Neural cell (in vitro differentiated cells): ENCODE results near the gene HMGB1. TPM values are rescaled to one million over a fixed set of nuclear protein-coding genes. Genes with fewer than 3 reads are reported as not detected.

ENCODE experiments used
- H2AFZ ChIP-seq: fragments of 200-600, 300-800 bp; sonication (generic), shearing (Covaris generic); 2 replicates; pipeline ENCODE4 v1.6.0; 2014; ENCODE audit warnings: low read depth, mild to moderate bottlenecking, antibody characterized with exemption, low read length, moderate library complexity
- H3F3A ChIP-seq: fragments of 200-600 bp; shearing (Covaris generic); 2 replicates; pipeline ENCODE4 v1.6.1; 2016; ENCODE audit warnings: mild to moderate bottlenecking, moderate library complexity, mixed read lengths, antibody characterized with exemption, low read length; ENCODE audit not compliant: insufficient read depth, poor library complexity, severe bottlenecking
- H3K27ac ChIP-seq: fragments of 200-600, 300-800 bp; sonication (generic), shearing (Covaris generic); 2 replicates; pipeline ENCODE4 v1.5.1; 2014; ENCODE audit warnings: mild to moderate bottlenecking, low read length, moderate library complexity
- H3K27me3 ChIP-seq: fragments of 300-800, 200-600 bp; sonication (generic), shearing (Covaris generic); 2 replicates; pipeline ENCODE4 v1.6.0; 2014; ENCODE audit warnings: mild to moderate bottlenecking, low read depth, low read length, moderate library complexity; ENCODE audit not compliant: insufficient read depth
- H3K36me3 ChIP-seq: fragments of 300-800, 200-600 bp; sonication (generic), shearing (Covaris generic); 2 replicates; pipeline ENCODE4 v1.5.1; 2014; ENCODE audit warnings: mild to moderate bottlenecking, antibody characterized with exemption, low read length, moderate library complexity; ENCODE audit not compliant: insufficient read depth
- H3K4me2 ChIP-seq: fragments of 300-800, 200-600 bp; sonication (generic), shearing (Covaris generic); 2 replicates; pipeline ENCODE4 v1.6.0; 2014; ENCODE audit warnings: mild to moderate bottlenecking, low read length
- H3K4me3 ChIP-seq: fragments of 300-800, 200-600 bp; sonication (generic), shearing (Covaris generic); 2 replicates; pipeline ENCODE4 v1.5.1; 2014; ENCODE audit warnings: mild to moderate bottlenecking, low read length, moderate library complexity
- H3K79me2 ChIP-seq: fragments of 200-600 bp; shearing (Covaris generic); replicated peaks from 2 replicates; pipeline ENCODE4 v1.6.0; 2014; ENCODE audit warnings: mild to moderate bottlenecking, low read length, moderate library complexity; ENCODE audit not compliant: insufficient read depth
- H3K9ac ChIP-seq: fragments of 300-800, 200-600 bp; sonication (generic), shearing (Covaris generic); 2 replicates; pipeline ENCODE4 v1.6.1; 2016; ENCODE audit warnings: mild to moderate bottlenecking, low read length, mixed read lengths
- H3K9me2 ChIP-seq: fragments of 200-600 bp; shearing (Covaris generic); 2 replicates; pipeline ENCODE4 v1.6.1; 2016; ENCODE audit warnings: mild to moderate bottlenecking, low read length, mixed read lengths; ENCODE audit not compliant: insufficient read depth
- H3K9me3 ChIP-seq: fragments of 200-600, 300-800 bp; sonication (generic), shearing (Covaris generic); 2 replicates; pipeline ENCODE4 v1.6.1; 2016; ENCODE audit warnings: mild to moderate bottlenecking, mixed run types, low read length, moderate library complexity, mixed read lengths
- H4K20me1 ChIP-seq: fragments of 200-600 bp; shearing (Covaris generic); 2 replicates; pipeline ENCODE4 v1.6.1; 2016; ENCODE audit warnings: mild to moderate bottlenecking, mixed run types; ENCODE audit not compliant: insufficient read depth
- EP300 ChIP-seq: fragments of 450-650 bp; conservative IDR thresholded peaks from 2 replicates; pipeline ENCODE4 v1.6.1; 2014; ENCODE audit warnings: antibody characterized with exemption, mild to moderate bottlenecking, moderate library complexity; ENCODE audit not compliant: poor library complexity, severe bottlenecking
- EZH2 ChIP-seq: fragments of 200-600, 300-800 bp; shearing (Covaris generic), sonication (generic); IDR thresholded peaks from 2 replicates; pipeline ENCODE4 v1.6.1; 2014; ENCODE audit warnings: antibody characterized with exemption, low read length, borderline replicate concordance, mild to moderate bottlenecking; ENCODE audit not compliant: insufficient read depth, poor library complexity, severe bottlenecking
- MXI1 ChIP-seq: fragments of 450-650 bp; conservative IDR thresholded peaks from 2 replicates; pipeline ENCODE4 v1.6.1; 2014; ENCODE audit warnings: antibody characterized with exemption, mild to moderate bottlenecking; ENCODE audit not compliant: poor library complexity, severe bottlenecking
- POLR2AphosphoS5 ChIP-seq: IDR thresholded peaks from 2 replicates; pipeline ENCODE4 v1.6.1; 2012
- RAD21 ChIP-seq: fragments of 450-650 bp; conservative IDR thresholded peaks from 2 replicates; pipeline ENCODE4 v1.6.1; 2014; ENCODE audit warnings: antibody characterized with exemption, mild to moderate bottlenecking, moderate library complexity
- SMC3 ChIP-seq: fragments of 450-650 bp; conservative IDR thresholded peaks from 2 replicates; pipeline ENCODE4 v1.6.1; 2014; ENCODE audit warnings: antibody characterized with exemption, mild to moderate bottlenecking, moderate library complexity; ENCODE audit not compliant: poor library complexity
- TAF1 ChIP-seq: IDR thresholded peaks from 2 replicates; pipeline ENCODE4 v1.6.1; 2012; ENCODE audit warnings: low read depth
- polyA plus RNA-seq: library from polyadenylated mRNA; depleted of rRNA; stranded (reverse); fragments of >200 nt; gene quantifications from 2 replicates; pipeline ENCODE4 v1.2.3, GENCODE V29; 2014
- TF ChIP-seq, protein P1 (sequence below): IDR thresholded peaks from 2 replicates; pipeline ENCODE4 v1.6.1; 2012; ENCODE audit warnings: borderline replicate concordance
- TF ChIP-seq, protein P2 (sequence below): fragments of 450-650 bp; IDR thresholded peaks from 2 replicates; pipeline ENCODE4 v1.5.1; 2014; ENCODE audit warnings: antibody characterized with exemption, mild to moderate bottlenecking, moderate library complexity; ENCODE audit not compliant: poor library complexity, severe bottlenecking

HMGB1 gene
- polyA plus RNA-seq, 1 donor from 2014 or later = 1,091 TPM

- Histone ChIP-seq H3K27me3 (no peaks in the 10 kb centered on the region), H3K9ac (no peak overlapping the region), H3K36me3 (no peaks in the 10 kb centered on the region), H2AFZ (no peak overlapping the region), H3F3A (no peaks in the 10 kb centered on the region), H3K27ac (no peak overlapping the region), H3K9me3 (no peaks in the 10 kb centered on the region), H3K4me3 (no peak overlapping the region), H3K9me2 (no peaks in the 10 kb centered on the region), H3K4me2 (no peak overlapping the region), H3K79me2 (no peaks in the 10 kb centered on the region), H4K20me1 (no peaks in the 10 kb centered on the region)
- TF ChIP-seq RAD21 (no peak), EZH2 (no peak), MXI1 (no peak), POLR2AphosphoS5 (no peak), TAF1 (no peak), EP300 (no peak), SMC3 (no peak)
- TF ChIP-seq, protein P1, sequence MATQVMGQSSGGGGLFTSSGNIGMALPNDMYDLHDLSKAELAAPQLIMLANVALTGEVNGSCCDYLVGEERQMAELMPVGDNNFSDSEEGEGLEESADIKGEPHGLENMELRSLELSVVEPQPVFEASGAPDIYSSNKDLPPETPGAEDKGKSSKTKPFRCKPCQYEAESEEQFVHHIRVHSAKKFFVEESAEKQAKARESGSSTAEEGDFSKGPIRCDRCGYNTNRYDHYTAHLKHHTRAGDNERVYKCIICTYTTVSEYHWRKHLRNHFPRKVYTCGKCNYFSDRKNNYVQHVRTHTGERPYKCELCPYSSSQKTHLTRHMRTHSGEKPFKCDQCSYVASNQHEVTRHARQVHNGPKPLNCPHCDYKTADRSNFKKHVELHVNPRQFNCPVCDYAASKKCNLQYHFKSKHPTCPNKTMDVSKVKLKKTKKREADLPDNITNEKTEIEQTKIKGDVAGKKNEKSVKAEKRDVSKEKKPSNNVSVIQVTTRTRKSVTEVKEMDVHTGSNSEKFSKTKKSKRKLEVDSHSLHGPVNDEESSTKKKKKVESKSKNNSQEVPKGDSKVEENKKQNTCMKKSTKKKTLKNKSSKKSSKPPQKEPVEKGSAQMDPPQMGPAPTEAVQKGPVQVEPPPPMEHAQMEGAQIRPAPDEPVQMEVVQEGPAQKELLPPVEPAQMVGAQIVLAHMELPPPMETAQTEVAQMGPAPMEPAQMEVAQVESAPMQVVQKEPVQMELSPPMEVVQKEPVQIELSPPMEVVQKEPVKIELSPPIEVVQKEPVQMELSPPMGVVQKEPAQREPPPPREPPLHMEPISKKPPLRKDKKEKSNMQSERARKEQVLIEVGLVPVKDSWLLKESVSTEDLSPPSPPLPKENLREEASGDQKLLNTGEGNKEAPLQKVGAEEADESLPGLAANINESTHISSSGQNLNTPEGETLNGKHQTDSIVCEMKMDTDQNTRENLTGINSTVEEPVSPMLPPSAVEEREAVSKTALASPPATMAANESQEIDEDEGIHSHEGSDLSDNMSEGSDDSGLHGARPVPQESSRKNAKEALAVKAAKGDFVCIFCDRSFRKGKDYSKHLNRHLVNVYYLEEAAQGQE = no peak
- TF ChIP-seq, protein P2, sequence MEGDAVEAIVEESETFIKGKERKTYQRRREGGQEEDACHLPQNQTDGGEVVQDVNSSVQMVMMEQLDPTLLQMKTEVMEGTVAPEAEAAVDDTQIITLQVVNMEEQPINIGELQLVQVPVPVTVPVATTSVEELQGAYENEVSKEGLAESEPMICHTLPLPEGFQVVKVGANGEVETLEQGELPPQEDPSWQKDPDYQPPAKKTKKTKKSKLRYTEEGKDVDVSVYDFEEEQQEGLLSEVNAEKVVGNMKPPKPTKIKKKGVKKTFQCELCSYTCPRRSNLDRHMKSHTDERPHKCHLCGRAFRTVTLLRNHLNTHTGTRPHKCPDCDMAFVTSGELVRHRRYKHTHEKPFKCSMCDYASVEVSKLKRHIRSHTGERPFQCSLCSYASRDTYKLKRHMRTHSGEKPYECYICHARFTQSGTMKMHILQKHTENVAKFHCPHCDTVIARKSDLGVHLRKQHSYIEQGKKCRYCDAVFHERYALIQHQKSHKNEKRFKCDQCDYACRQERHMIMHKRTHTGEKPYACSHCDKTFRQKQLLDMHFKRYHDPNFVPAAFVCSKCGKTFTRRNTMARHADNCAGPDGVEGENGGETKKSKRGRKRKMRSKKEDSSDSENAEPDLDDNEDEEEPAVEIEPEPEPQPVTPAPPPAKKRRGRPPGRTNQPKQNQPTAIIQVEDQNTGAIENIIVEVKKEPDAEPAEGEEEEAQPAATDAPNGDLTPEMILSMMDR = no peak
Observed at GRCh38 chr13:30429235-30429634, 36.5 kb downstream of the HMGB1 start.

GRCh38 chr13:30423891-30424290 lies 41.8 kb downstream of the HMGB1 start:
- Histone ChIP-seq H3K9me2 (no peaks in the 10 kb centered on the region), H3K4me2 (no peak overlapping the region), H2AFZ (no peak overlapping the region), H3K9ac (no peak overlapping the region), H3K27me3 (peaks cover 5% of the 10 kb centered on the region), H3K27ac (no peak overlapping the region), H3F3A (no peaks in the 10 kb centered on the region), H4K20me1 (no peaks in the 10 kb centered on the region), H3K79me2 (no peaks in the 10 kb centered on the region), H3K4me3 (no peak overlapping the region), H3K36me3 (no peaks in the 10 kb centered on the region), H3K9me3 (no peaks in the 10 kb centered on the region)
- TF ChIP-seq, protein P2 = no peak
- TF ChIP-seq POLR2AphosphoS5 (no peak), EP300 (no peak), TAF1 (no peak), MXI1 (no peak)
